Epithelial cell of proximal tubule (primary cell): Measurements from ENCODE around the gene FNTB. TPM values are rescaled to one million over a fixed set of nuclear protein-coding genes. Genes with fewer than 3 reads are reported as not detected.

Source experiments
- DNase-seq: peaks from one replicate; pipeline ENCODE4 v3.0.0-alpha.2; 2011; ENCODE audit warnings: low read depth
- H3K4me3 ChIP-seq: 2 replicates; pipeline ENCODE4 v1.5.1; 2011; ENCODE audit warnings: low read depth, mild to moderate bottlenecking, low read length
- CTCF ChIP-seq: conservative IDR thresholded peaks from 2 replicates; pipeline ENCODE4 v1.5.1; 2012; ENCODE audit warnings: low read depth, mild to moderate bottlenecking, low read length
- total RNA-seq: library from RNA; depleted of rRNA; stranded (reverse); fragments of >200 nt; gene quantifications from 2 replicates; pipeline ENCODE4 v1.2.3, GENCODE V29; 2015

Gene FNTB
- total RNA-seq, 1 donor from 2014 or later: 16.6 TPM

- no peak for DNase-seq
- no peak for TF ChIP-seq CTCF
- peak overlapping the region; percentile 67 for H3K4me3 ChIP-seq
Observed at GRCh38 chr14:65103150-65103760, 116.6 kb downstream of the FNTB start.

- no peak for DNase-seq
Observed at GRCh38 chr14:65104791-65105190, 118.1 kb downstream of the FNTB start.

GRCh38 chr14:65106316-65106715 is 119.6 kb downstream of the FNTB start:
- no peak overlapping the region for H3K4me3 ChIP-seq

More at GRCh38 chr14:65104791-65105190, 118.1 kb downstream of the FNTB start:
- H3K4me3 ChIP-seq: no peak overlapping the region
- TF ChIP-seq CTCF: no peak

GRCh38 chr14:65106736-65107135 is 120.0 kb downstream of the FNTB start:
- H3K4me3 ChIP-seq: no peak overlapping the region
- TF ChIP-seq CTCF: no peak
- no peak for DNase-seq

More at GRCh38 chr14:65106316-65106715, 119.6 kb downstream of the FNTB start:
- no peak for TF ChIP-seq CTCF
- DNase-seq: no peak

- H3K4me3 ChIP-seq: no peak overlapping the region
- TF ChIP-seq CTCF: no peak
- no peak for DNase-seq
Observed at GRCh38 chr14:65107200-65107599, 120.5 kb downstream of the FNTB start.

GRCh38 chr14:65109357-65109756 is 122.7 kb downstream of the FNTB start:
- no peak for DNase-seq
- H3K4me3 ChIP-seq: no peak overlapping the region
- no peak for TF ChIP-seq CTCF

- H3K4me3 ChIP-seq: no peak overlapping the region
- no peak for DNase-seq
- TF ChIP-seq CTCF: no peak
Observed at GRCh38 chr14:65110525-65110924, 123.8 kb downstream of the FNTB start.
